Large intestine (tissue), 3 donors: ENCODE measurements around the gene ZDHHC14. TPM values are rescaled to one million over a fixed set of nuclear protein-coding genes. Genes with fewer than 3 reads are reported as not detected.
A peak's percentile ranks its signal among the peaks of the same experiment; 100 is the strongest.

ENCODE experiments used
- DNase-seq, 2 donors: peaks; one replicate each; pipeline versions ENCODE4 v3.0.0 to v3.0.0-alpha.2; 2013
- H3K27ac ChIP-seq: one replicate; pipeline ENCODE4 v1.5.1; 2013; ENCODE audit warnings: low read length
- H3K27me3 ChIP-seq: 2 replicates; pipeline ENCODE4 v1.6.1; 2013; ENCODE audit warnings: low read length; ENCODE audit not compliant: control insufficient read depth, insufficient read depth
- H3K36me3 ChIP-seq: 2 replicates; pipeline ENCODE4 v1.6.1; 2013; ENCODE audit warnings: low read length; ENCODE audit not compliant: control insufficient read depth, insufficient read depth
- H3K4me1 ChIP-seq: one replicate; pipeline ENCODE4 v1.6.1; 2013; ENCODE audit warnings: low read length; ENCODE audit not compliant: control insufficient read depth, insufficient read depth
- H3K4me3 ChIP-seq: one replicate; pipeline ENCODE4 v1.5.1; 2013; ENCODE audit warnings: low read length
- H3K9me3 ChIP-seq: one replicate; pipeline ENCODE4 v1.6.1; 2013; ENCODE audit warnings: mild to moderate bottlenecking, low read depth, low read length, moderate library complexity; ENCODE audit not compliant: control insufficient read depth
- WGBS: methylation state at CpG from one replicate; pipeline ENCODE4 v1.1.5; 2013; ENCODE audit warnings: low lambda C conversion rate; ENCODE audit not compliant: insufficient coverage; 5-methylcytosine and 5-hydroxymethylcytosine counted together
- polyA plus RNA-seq: library from polyadenylated mRNA; unstranded; fragments of 120-200 nt; gene quantifications from one replicate; pipeline ENCODE4 v1.2.1, GENCODE V29; 2013

The ZDHHC14 gene
- polyA plus RNA-seq, 1 donor = 26.5 TPM

DNA sequence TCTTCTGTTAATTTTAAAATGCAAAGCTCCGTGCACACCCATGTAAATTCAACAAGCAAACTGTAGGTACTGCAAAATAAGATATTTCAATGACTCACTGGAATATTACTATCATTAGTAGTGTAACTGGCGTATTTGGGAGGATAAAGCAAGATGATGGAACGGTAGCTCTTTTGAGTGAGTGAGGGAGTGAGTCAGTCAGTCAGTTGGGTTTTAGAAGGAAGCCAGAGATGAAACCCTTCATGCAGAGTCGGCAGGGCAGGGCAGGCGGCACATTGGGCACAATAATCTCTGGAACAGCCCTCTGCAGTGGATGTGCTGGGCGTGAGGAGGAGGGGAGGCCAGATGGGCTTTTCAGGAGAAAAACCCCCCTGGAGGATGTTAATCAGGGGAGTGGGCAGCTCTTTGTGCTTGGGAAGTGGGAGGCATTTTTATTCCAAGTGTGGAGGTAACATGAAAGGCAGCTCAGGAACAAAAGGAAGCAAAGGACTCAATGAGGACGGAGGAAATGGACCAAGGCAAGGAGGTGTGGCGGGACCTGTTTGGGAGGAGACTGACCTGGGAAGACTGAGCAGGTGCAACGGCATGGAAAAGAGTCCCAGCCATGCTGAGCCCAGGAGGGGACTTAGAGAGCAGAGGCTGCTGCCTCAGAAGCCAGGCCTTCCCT, 171.2 kb downstream of the ZDHHC14 start:
- H3K27ac ChIP-seq = no peak overlapping the region
- no peaks in the 10 kb centered on the region for H3K4me1 ChIP-seq
- H3K9me3 ChIP-seq = no peaks in the 10 kb centered on the region
- H3K27me3 ChIP-seq = no peaks in the 10 kb centered on the region
- no peak overlapping the region for H3K4me3 ChIP-seq
- H3K36me3 ChIP-seq = peaks cover 9% of the 10 kb centered on the region
- WGBS = no CpG with 5 or more reads among the region's 9 CpGs
- no peak for DNase-seq

DNA sequence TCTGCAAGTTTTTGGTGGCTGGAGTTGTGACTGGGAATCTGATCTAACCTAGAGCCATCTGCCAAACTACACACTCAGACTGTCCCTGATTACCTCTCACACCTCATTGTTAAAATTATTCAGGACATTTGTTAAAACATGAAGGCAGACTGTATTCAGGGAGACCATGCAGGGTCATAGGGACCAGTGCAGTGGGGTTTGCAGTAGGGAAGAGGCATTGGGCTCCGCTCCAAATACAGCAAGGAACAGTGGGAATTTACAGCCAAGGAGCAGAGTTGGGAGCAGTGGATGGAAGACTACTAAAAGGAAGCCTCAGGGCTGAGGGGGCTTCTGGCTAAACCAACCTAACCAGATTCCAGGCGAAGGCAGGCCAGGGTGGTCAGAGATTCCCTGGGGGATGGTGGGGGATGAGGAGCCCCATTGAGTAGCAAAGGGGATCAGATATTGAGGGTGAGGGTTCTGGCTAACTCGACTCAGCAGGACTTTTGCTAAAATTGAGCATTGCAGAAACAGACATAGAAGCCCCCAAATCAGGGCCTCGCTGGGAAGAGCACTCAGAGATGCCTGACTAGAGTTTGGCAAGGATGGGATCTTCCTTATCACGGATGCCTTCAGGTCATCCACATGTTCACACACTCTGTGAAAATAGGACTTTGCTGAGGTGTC, 172.0 kb downstream of the ZDHHC14 start:
- Histone ChIP-seq H3K4me3 (no peak overlapping the region), H3K27ac (no peak overlapping the region), H3K36me3 (peaks cover 9% of the 10 kb centered on the region), H3K4me1 (no peaks in the 10 kb centered on the region), H3K27me3 (no peaks in the 10 kb centered on the region), H3K9me3 (no peaks in the 10 kb centered on the region)
- DNase-seq = no peak
- WGBS = no CpG with 5 or more reads among the region's 5 CpGs

DNA sequence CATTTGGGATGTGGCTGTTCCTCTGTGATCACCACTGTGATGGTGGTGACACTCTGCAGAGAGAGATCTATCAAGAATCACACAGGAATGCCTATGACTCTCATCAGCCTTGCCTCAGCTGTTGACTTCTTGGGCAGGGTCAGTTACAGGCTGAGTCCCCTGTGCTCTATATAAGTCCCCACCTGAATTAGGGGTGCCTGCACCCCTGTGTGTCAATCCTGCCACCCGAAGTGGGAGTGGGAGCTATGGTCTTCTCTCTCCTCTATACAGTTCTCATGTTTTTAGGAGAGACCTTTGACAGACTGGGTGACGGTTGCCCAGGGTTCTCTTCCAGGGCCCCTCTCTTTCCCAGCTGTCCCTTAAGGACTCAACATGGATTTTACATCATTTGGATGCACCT, 173.8 kb downstream of the ZDHHC14 start:
- no peak overlapping the region for H3K4me3 ChIP-seq
- H3K36me3 ChIP-seq = peaks cover 8% of the 10 kb centered on the region
- no peak for DNase-seq
- H3K27ac ChIP-seq = no peak overlapping the region
- WGBS = no CpG with 5 or more reads among the region's 2 CpGs
- peaks cover 6% of the 10 kb centered on the region for H3K4me1 ChIP-seq
- no peaks in the 10 kb centered on the region for H3K9me3 ChIP-seq
- H3K27me3 ChIP-seq = no peaks in the 10 kb centered on the region

DNA sequence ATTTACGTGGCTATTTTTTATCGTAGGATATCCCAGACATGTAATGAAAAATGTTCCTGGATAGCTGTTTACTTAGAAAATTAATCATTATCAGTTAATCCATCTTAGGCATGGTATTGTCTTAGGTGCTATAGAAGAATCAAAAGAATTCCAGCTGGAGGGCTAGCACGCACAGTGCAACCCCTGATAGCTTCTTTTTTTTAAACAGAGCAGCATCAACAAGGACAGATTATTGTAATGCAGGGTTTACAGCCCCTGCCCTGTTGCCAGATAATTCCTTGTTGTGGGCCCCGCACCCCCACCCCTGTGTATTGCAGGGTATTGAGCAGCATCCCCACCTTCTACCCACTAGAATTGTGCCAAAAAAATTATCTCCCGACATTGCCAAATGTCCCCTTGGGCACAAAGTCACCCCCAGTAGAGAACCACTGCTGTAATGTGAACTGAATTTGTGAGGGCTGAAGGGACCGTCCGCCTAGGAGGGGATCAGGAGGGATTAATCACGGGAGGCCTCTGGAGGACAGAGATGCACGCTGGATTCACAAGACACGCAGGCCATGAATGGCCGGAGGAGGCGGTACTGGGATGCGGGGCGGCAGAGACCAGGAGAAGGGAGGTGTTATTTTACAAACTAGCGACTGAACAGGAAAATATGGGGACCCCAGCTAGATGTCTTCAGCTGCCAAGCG, 174.6 kb downstream of the ZDHHC14 start:
- DNase-seq = no peak

DNA sequence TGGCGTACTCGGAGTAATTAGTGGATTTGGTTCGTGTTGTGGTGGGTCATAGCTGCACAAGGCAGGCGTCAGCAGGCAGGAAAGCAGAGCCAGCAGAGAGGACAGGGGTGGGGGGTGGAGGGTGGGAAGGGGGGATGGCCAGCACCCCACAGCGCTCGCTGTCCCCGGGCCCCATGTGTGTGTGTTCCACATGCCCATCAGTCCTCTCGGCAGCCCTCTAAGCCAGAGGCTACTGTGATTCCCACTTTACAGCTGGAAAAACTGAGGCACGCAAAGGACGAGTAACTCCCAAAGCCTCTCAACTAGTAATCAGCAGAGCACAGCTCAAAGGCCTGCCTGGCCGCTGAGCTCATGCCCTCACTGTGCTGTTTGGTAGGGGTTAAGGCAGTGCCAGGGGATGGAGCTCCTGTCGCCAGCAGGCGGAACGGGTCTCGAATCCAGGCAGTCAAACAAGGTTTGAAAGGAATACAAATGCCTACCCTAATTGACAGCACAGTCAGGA, 175.2 kb downstream of the ZDHHC14 start:
- peaks cover 8% of the 10 kb centered on the region for H3K36me3 ChIP-seq
- H3K27me3 ChIP-seq = no peaks in the 10 kb centered on the region
- 67% methylated on average over 2 of the region's 15 CpGs for WGBS
- H3K27ac ChIP-seq = no peak overlapping the region
- no peak for DNase-seq
- H3K9me3 ChIP-seq = no peaks in the 10 kb centered on the region
- peaks cover 6% of the 10 kb centered on the region for H3K4me1 ChIP-seq
- no peak overlapping the region for H3K4me3 ChIP-seq

More for the DNA sequence above, 174.6 kb downstream of the ZDHHC14 start:
- H3K4me3 ChIP-seq = no peak overlapping the region
- H3K9me3 ChIP-seq = no peaks in the 10 kb centered on the region
- peaks cover 6% of the 10 kb centered on the region for H3K4me1 ChIP-seq
- H3K36me3 ChIP-seq = peaks cover 3% of the 10 kb centered on the region
- no peak overlapping the region for H3K27ac ChIP-seq
- 75% methylated on average over 5 of the region's 16 CpGs for WGBS
- no peaks in the 10 kb centered on the region for H3K27me3 ChIP-seq

DNA sequence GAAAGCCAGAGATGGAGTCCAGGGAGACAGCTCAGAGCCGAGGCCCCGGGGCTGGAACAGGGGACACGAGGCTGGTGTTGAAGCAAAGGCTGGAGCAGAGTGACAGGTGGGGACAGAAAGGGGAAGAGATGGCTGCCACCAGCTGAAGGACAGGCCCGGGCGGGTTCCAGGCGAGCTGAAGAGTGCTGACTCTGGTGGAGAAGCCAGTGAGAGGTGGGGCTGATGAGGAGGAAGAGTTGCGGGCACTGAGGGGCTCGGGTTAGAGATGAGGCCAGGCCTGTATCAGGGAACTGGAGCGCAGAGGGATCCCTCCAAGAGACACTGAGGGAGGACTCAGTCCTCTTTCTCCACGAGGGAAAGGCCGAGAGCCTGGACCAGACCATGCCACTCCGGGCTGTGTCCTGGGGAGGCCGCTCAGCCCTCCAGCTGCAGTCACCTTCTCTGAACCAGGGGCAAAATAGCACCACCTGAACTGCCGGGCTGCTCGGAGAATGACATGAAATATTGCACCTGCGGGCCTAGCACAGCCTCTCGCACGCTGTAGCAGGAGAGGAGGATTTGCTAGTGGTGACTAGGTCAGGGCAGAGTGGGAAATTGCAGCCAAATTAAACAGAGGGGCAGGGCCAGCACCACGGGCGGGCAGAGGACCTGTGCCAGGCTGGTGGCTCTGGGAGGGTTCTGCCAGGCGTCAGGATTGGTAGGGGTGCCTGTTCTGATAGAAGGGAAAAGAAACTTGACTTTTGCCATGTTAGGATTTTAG, 175.9 kb downstream of the ZDHHC14 start:
- Histone ChIP-seq H3K27me3 (no peaks in the 10 kb centered on the region), H3K27ac (no peak overlapping the region), H3K4me3 (no peak overlapping the region), H3K9me3 (no peaks in the 10 kb centered on the region), H3K4me1 (peaks cover 6% of the 10 kb centered on the region), H3K36me3 (peaks cover 8% of the 10 kb centered on the region)
- no peak for DNase-seq
- WGBS = 80% methylated on average over 1 of the region's 21 CpGs

DNA sequence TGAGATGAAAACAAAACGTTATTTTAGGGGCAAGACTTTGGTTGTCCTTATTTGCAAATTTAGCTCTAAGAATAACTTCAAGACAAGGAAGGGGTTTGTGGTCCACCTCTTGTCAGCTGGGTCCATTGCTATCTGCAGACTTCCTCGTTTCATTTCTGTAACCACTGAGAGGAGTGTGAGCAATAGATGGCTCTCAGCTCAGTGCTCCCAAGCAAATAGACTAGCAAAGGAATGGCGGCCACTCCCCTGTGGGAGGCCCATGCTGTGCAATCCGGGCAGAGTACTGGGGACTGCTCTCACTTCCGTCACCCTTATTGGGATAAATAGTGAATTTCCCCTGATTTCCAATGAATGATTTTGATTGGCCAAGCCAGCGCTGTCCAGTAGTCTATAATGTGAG, 176.6 kb downstream of the ZDHHC14 start:
- Histone ChIP-seq H3K27ac (no peak overlapping the region), H3K27me3 (no peaks in the 10 kb centered on the region), H3K36me3 (peaks cover 8% of the 10 kb centered on the region), H3K4me3 (no peak overlapping the region), H3K9me3 (no peaks in the 10 kb centered on the region), H3K4me1 (peaks cover 6% of the 10 kb centered on the region)
- no peak for DNase-seq
- 100% methylated on average over 1 of the region's 6 CpGs for WGBS

DNA sequence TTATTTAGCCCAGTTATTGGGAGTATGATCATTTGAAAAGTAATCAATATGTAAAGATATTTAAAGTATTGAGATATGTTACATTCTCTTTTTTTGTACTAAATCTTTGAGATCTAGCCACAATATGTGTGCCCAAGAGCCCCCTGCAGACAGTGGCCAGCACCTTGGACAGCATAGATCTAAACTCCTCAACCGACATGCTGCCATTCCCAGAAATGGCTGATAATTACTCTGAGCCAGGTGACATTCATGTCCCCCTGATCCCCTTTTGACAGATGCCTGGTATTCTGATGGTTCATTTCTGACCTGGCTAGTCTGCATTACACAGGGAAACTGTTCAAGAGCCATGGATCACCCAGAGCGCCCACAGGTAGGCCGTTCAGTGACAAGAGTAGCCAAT, 177.1 kb downstream of the ZDHHC14 start:
- no peak overlapping the region for H3K27ac ChIP-seq
- H3K36me3 ChIP-seq = peaks cover 8% of the 10 kb centered on the region
- no peaks in the 10 kb centered on the region for H3K27me3 ChIP-seq
- peaks cover 6% of the 10 kb centered on the region for H3K4me1 ChIP-seq
- no CpG with 5 or more reads among the region's 3 CpGs for WGBS
- no peak for DNase-seq
- no peak overlapping the region for H3K4me3 ChIP-seq
- H3K9me3 ChIP-seq = no peaks in the 10 kb centered on the region

DNA sequence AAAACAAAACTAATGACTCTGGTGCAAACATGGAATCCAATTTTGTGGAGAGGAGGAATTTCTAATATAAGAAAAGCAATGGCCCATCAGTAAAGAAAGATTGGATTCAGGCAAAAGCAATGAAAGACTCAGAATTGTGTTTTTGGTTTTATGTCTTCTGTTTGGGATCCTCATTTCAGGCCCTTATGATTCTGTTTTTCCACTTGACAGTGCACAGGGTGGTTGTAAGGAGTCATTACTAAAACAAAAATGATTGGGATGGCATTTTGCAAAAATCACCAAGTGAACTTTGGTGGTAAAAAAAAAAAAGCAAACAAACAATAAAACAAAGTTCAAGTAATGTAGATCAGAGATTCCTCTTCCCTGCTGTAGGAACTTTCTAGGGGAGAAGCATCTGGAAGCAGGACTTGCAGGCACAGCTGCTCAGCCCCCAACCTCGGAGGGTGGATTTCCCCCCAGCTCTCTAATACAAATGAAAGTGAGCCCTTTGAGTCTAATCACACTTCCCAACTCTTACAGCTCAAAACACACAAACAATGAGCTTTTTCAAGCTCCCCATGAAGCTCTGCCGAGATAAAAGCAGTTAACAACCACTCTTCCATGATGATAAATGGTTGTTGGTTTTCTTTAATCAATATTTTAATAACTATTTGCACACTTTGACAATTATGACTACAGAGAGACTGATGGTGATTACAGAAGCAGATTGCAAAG, 177.7 kb downstream of the ZDHHC14 start:
- H3K4me1 ChIP-seq = peaks cover 6% of the 10 kb centered on the region
- WGBS = no CpG with 5 or more reads among the region's 2 CpGs
- no peaks in the 10 kb centered on the region for H3K27me3 ChIP-seq
- H3K9me3 ChIP-seq = no peaks in the 10 kb centered on the region
- peak in 1 of 2 donors; percentile 26 for DNase-seq
- no peak overlapping the region for H3K4me3 ChIP-seq
- H3K36me3 ChIP-seq = peaks cover 8% of the 10 kb centered on the region
- no peak overlapping the region for H3K27ac ChIP-seq
